Measurements from ENCODE around the gene TRPC3. TPM values are rescaled to one million over a fixed set of nuclear protein-coding genes. Genes with fewer than 3 reads are reported as not detected.

TRPC3 gene
- 1 to 10 TPM in 2 of 4 donors, under 1 TPM in 2; 0.97 to 1.2 (median 1.0) TPM for polyA plus RNA-seq (ENCODE audit: insufficient read length in 4 of 4)

- peak in 2 of 4 donors; percentile 7 to 29 for DNase-seq (ENCODE audit: low read depth in 4 of 4, low spot score in 3 of 4)
These were observed at the start of gene TRPC3 for GRCh38 chr4:121951521-121952110. TRPC3 (minus strand) TSS chr4:121952060; CDS start chr4:121951680, 380 bp downstream.

- DNase-seq (ENCODE audit: low read depth in 4 of 4, low spot score in 3 of 4): no peak
These were observed 49.0 kb upstream of the TRPC3 start for GRCh38 chr4:122000849-122001248.

- DNase-seq (ENCODE audit: low read depth in 4 of 4, low spot score in 3 of 4): no peak
These were observed 46.2 kb upstream of the TRPC3 start for GRCh38 chr4:121998024-121998423.

- no peak for DNase-seq (ENCODE audit: low read depth in 4 of 4, low spot score in 3 of 4)
These were observed 44.1 kb upstream of the TRPC3 start for GRCh38 chr4:121995790-121996537.

GRCh38 chr4:121991968-121992367, 40.1 kb upstream of the TRPC3 start:
- DNase-seq (ENCODE audit: low read depth in 4 of 4, low spot score in 3 of 4): no peak

- DNase-seq (ENCODE audit: low read depth in 4 of 4, low spot score in 3 of 4): no peak
These were observed 38.6 kb upstream of the TRPC3 start for GRCh38 chr4:121990489-121990888.

- no peak for DNase-seq (ENCODE audit: low read depth in 4 of 4, low spot score in 3 of 4)
These were observed 37.9 kb upstream of the TRPC3 start for GRCh38 chr4:121989715-121990114.

GRCh38 chr4:121988950-121989349, 37.1 kb upstream of the TRPC3 start:
- DNase-seq (ENCODE audit: low read depth in 4 of 4, low spot score in 3 of 4): no peak

GRCh38 chr4:121980643-121981042, 28.8 kb upstream of the TRPC3 start:
- no peak for DNase-seq (ENCODE audit: low read depth in 4 of 4, low spot score in 3 of 4)

- DNase-seq (ENCODE audit: low read depth in 4 of 4, low spot score in 3 of 4): no peak
These were observed 26.3 kb upstream of the TRPC3 start for GRCh38 chr4:121978172-121978516.

- DNase-seq (ENCODE audit: low read depth in 4 of 4, low spot score in 3 of 4): no peak
These were observed 25.7 kb upstream of the TRPC3 start for GRCh38 chr4:121977251-121978171.

GRCh38 chr4:121975784-121976183, 23.9 kb upstream of the TRPC3 start:
- no peak for DNase-seq (ENCODE audit: low read depth in 4 of 4, low spot score in 3 of 4)

- DNase-seq (ENCODE audit: low read depth in 4 of 4, low spot score in 3 of 4): no peak
These were observed 22.0 kb upstream of the TRPC3 start for GRCh38 chr4:121973816-121974215.

- DNase-seq (ENCODE audit: low read depth in 4 of 4, low spot score in 3 of 4): no peak
These were observed 17.0 kb upstream of the TRPC3 start for GRCh38 chr4:121968859-121969258.

- DNase-seq (ENCODE audit: low read depth in 4 of 4, low spot score in 3 of 4): no peak
These were observed 13.1 kb upstream of the TRPC3 start for GRCh38 chr4:121964958-121965357.

GRCh38 chr4:121960818-121961217, 9.0 kb upstream of the TRPC3 start:
- DNase-seq (ENCODE audit: low read depth in 4 of 4, low spot score in 3 of 4): no peak

GRCh38 chr4:121958777-121959176, 6.9 kb upstream of the TRPC3 start:
- no peak for DNase-seq (ENCODE audit: low read depth in 4 of 4, low spot score in 3 of 4)

- no peak for DNase-seq (ENCODE audit: low read depth in 4 of 4, low spot score in 3 of 4)
These were observed 5.4 kb upstream of the TRPC3 start for GRCh38 chr4:121957266-121957665.

- DNase-seq (ENCODE audit: low read depth in 4 of 4, low spot score in 3 of 4): no peak
These were observed 2.0 kb upstream of the TRPC3 start for GRCh38 chr4:121953860-121954259.

- DNase-seq (ENCODE audit: low read depth in 4 of 4, low spot score in 3 of 4): no peak
These were observed 430 bp upstream of the TRPC3 start for GRCh38 chr4:121952290-121952689.

Measured in right renal pelvis (tissue), 4 donors.